Ovary (tissue), 9 donors: ENCODE data around the gene GRAP2. TPM values are rescaled to one million over a fixed set of nuclear protein-coding genes. Genes with fewer than 3 reads are reported as not detected.

Source experiments
- DNase-seq, 5 donors: peaks; one replicate each; pipeline ENCODE4 v3.0.0-alpha.2; 2019 to 2020
- H3K27ac ChIP-seq, 2 donors: fragments of 200-600 bp; one replicate each; pipeline versions ENCODE4 v1.5.1 to v1.8.0; 2019 to 2022
- H3K27me3 ChIP-seq: fragments of 200-600 bp; one replicate; pipeline ENCODE4 v1.8.0; 2022
- H3K36me3 ChIP-seq: fragments of 200-600 bp; sonication (generic); one replicate; pipeline ENCODE4 v1.5.1; 2019
- H3K4me1 ChIP-seq: one replicate; pipeline ENCODE4 v1.8.1; 2013; ENCODE audit warnings: mild to moderate bottlenecking, moderate library complexity; ENCODE audit not compliant: insufficient read depth
- H3K4me3 ChIP-seq: fragments of 200-600 bp; sonication (generic); one replicate; pipeline ENCODE4 v1.5.1; 2017
- H3K9me3 ChIP-seq, 2 donors: fragments of 200-600 bp in 1 of 2; sonication (generic) in 1 of 2; one replicate each; pipeline versions ENCODE4 v1.5.1 to v1.8.1; 2013 to 2019; ENCODE audit warnings: mild to moderate bottlenecking in 1 of 2, moderate library complexity in 1 of 2
- EP300 ChIP-seq: sonication (generic); formaldehyde crosslinking; IDR thresholded peaks from one replicate; pipeline ENCODE4 v1.6.1; 2017; ENCODE audit warnings: antibody characterized with exemption
- POLR2A ChIP-seq: fragments of 450-650 bp; IDR thresholded peaks from one replicate; pipeline ENCODE4 v1.6.1; 2017; ENCODE audit warnings: antibody characterized with exemption, mild to moderate bottlenecking, moderate library complexity
- WGBS, 3 donors: extraction: QIAGEN DNeasy Blood & Tissue Kit in 1 of 3; methylation state at CpG; one replicate each; pipeline versions ENCODE4 v1.1.5 to v1.1.7; 2013 to 2017; 5-methylcytosine and 5-hydroxymethylcytosine counted together
- intact Hi-C, 4 donors: fragments of 100-400 bp; cut with DNase I; formaldehyde crosslinking; loops; one replicate each; pipeline versions ENCODE4 v1.11.0 to v1.15.1; 2022 to 2023
- polyA plus RNA-seq, 2 donors: library from polyadenylated mRNA; stranded (reverse); fragments of 200-250 nt in 1 of 2; fragments of 350-450 nt in 1 of 2; fragmentation: Illumina TruSeq in 1 of 2; extraction: RNeasy Lipid Tissue Mini Kit (QIAGEN cat#74804) in 1 of 2; gene quantifications; one replicate each; pipeline ENCODE4 v1.2.3, GENCODE V29; 2013 to 2014
- total RNA-seq, 7 donors: library from RNA; depleted of rRNA in 2 of 7; stranded (reverse); fragments of >200 nt in 2 of 7; fragmentation: NEBNext Ultra II Directional in 3 of 7; extraction: Animal tissue kit (Norgen Biotek cat#: 25700) in 3 of 7; gene quantifications; one replicate each; pipeline versions ENCODE4 v1.1.0 to v1.2.4, GENCODE V29; 2016 to 2023
- TF ChIP-seq, protein P1 (sequence below), 3 donors: fragments of 450-650 bp in 2 of 3; fragments of 200-600 bp in 1 of 3; IDR thresholded peaks; one replicate each; pipeline versions ENCODE4 v1.5.1 to v1.8.0; 2016 to 2022; ENCODE audit warnings: antibody characterized with exemption in 3 of 3, mild to moderate bottlenecking in 1 of 3
- donor health status: DM: no; HTN: no; CAD: no; lungs with moderate emphysema.
- donor health status: DM: no; HTN: no; CAD: no.
- donor health status: Bipolar disorder and iron deficiency.
- donor health status: DM: yes; HTN: yes; CAD: no.
- donor health status: DM: no; HTN: no; CAD: no.
- donor health status: DM: yes; HTN: yes; CAD: no.

The GRAP2 gene
- total and polyA plus RNA-seq, 9 donors, result 0.46 to 2.0 (median 0.75) TPM; not detected in 1

- DNase-seq, result no peak
- 81 to 87% (median 82%) methylated on average over 6 of the region's 6 CpGs for WGBS, 3 donors
- intact Hi-C loops, result no loop called here
- no peak overlapping the region for H3K27ac ChIP-seq
- no peaks in the 10 kb centered on the region for H3K9me3 ChIP-seq
- no peaks in the 10 kb centered on the region for H3K4me1 ChIP-seq
- H3K4me3 ChIP-seq, result no peak overlapping the region
- no peaks in the 10 kb centered on the region for H3K27me3 ChIP-seq
- TF ChIP-seq, protein P1, sequence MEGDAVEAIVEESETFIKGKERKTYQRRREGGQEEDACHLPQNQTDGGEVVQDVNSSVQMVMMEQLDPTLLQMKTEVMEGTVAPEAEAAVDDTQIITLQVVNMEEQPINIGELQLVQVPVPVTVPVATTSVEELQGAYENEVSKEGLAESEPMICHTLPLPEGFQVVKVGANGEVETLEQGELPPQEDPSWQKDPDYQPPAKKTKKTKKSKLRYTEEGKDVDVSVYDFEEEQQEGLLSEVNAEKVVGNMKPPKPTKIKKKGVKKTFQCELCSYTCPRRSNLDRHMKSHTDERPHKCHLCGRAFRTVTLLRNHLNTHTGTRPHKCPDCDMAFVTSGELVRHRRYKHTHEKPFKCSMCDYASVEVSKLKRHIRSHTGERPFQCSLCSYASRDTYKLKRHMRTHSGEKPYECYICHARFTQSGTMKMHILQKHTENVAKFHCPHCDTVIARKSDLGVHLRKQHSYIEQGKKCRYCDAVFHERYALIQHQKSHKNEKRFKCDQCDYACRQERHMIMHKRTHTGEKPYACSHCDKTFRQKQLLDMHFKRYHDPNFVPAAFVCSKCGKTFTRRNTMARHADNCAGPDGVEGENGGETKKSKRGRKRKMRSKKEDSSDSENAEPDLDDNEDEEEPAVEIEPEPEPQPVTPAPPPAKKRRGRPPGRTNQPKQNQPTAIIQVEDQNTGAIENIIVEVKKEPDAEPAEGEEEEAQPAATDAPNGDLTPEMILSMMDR (IDR thresholded peaks at IDR 0.05), result no peak
- no peak for TF ChIP-seq POLR2A
- TF ChIP-seq EP300, result no peak
- H3K36me3 ChIP-seq, result no peaks in the 10 kb centered on the region
Observed at GRCh38 chr22:40010746-40011145, 109.9 kb downstream of the GRAP2 start.

DNA sequence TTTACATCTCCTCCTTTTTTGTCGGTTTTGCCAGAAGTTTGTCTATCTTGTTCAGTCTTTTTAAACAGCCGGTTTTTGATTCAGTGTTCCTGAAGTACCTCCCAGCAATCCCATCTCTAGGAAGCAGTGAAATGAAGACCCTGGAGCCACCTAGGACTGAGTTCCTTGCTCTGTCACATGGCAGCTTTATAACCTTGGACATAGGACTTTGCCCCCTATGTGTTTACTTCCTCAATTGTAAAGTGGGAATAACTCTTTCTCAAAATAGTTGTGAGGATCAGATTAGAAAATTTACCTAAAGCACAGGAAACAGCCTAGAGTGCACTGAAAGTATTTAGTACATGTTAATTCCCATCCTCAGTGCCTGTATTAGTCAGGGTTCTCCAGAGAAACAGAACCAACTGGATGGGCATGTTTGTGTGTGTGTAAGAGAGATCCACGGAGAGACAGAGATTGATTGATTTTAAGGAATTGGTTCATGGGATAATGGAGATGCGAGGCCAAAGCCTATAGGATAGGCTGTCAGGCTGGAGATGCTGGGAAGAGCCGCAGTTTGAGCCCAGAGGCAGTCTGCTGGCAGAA is 113.9 kb downstream of the GRAP2 start:
- 84 to 92% (median 84%) methylated on average over 5 of the region's 5 CpGs for WGBS, 3 donors
- Histone ChIP-seq H3K4me3 (no peak overlapping the region), H3K36me3 (no peaks in the 10 kb centered on the region), H3K4me1 (no peaks in the 10 kb centered on the region), H3K27ac (no peak overlapping the region), H3K9me3 (no peaks in the 10 kb centered on the region), H3K27me3 (no peaks in the 10 kb centered on the region)
- intact Hi-C loops, result no loop called here
- TF ChIP-seq POLR2A (no peak), EP300 (no peak)
- TF ChIP-seq, protein P1 (IDR thresholded peaks at IDR 0.05), result no peak
- no peak for DNase-seq

GRCh38 chr22:40015358-40015976 is 114.6 kb downstream of the GRAP2 start:
- H3K27ac ChIP-seq, result no peak overlapping the region
- H3K4me1 ChIP-seq, result no peaks in the 10 kb centered on the region
- no peak for DNase-seq
- 79 to 86% (median 86%) methylated on average over 10 of the region's 10 CpGs for WGBS, 3 donors
- intact Hi-C loops, result no loop called here
- no peaks in the 10 kb centered on the region for H3K9me3 ChIP-seq
- no peaks in the 10 kb centered on the region for H3K27me3 ChIP-seq
- no peak overlapping the region for H3K4me3 ChIP-seq
- no peaks in the 10 kb centered on the region for H3K36me3 ChIP-seq
- TF ChIP-seq EP300 (no peak), POLR2A (no peak)
- TF ChIP-seq, protein P1 (IDR thresholded peaks at IDR 0.05), result no peak

GRCh38 chr22:40018051-40018450 is 117.2 kb downstream of the GRAP2 start:
- 59 to 75% (median 63%) methylated on average over 6 of the region's 6 CpGs for WGBS, 3 donors
- H3K36me3 ChIP-seq, result no peaks in the 10 kb centered on the region
- intact Hi-C loops, result loop anchor here in 1 of 4 donors (2.0 kb wide), 1 partner anchor 475 kb away; no protein-coding TSS in a partner anchor
- DNase-seq, result no peak
- H3K4me1 ChIP-seq, result no peaks in the 10 kb centered on the region
- H3K9me3 ChIP-seq, result no peaks in the 10 kb centered on the region
- no peaks in the 10 kb centered on the region for H3K27me3 ChIP-seq
- H3K27ac ChIP-seq, result no peak overlapping the region
- TF ChIP-seq, protein P1 (IDR thresholded peaks at IDR 0.05), result no peak
- no peak for TF ChIP-seq POLR2A
- no peak for TF ChIP-seq EP300
- no peak overlapping the region for H3K4me3 ChIP-seq
